Measurements from ENCODE around the gene CCNJL.

CCNJL gene

GRCh38 chr5:160227012-160227411, 85.4 kb downstream of the CCNJL start:
- TF ChIP-seq, protein P1, sequence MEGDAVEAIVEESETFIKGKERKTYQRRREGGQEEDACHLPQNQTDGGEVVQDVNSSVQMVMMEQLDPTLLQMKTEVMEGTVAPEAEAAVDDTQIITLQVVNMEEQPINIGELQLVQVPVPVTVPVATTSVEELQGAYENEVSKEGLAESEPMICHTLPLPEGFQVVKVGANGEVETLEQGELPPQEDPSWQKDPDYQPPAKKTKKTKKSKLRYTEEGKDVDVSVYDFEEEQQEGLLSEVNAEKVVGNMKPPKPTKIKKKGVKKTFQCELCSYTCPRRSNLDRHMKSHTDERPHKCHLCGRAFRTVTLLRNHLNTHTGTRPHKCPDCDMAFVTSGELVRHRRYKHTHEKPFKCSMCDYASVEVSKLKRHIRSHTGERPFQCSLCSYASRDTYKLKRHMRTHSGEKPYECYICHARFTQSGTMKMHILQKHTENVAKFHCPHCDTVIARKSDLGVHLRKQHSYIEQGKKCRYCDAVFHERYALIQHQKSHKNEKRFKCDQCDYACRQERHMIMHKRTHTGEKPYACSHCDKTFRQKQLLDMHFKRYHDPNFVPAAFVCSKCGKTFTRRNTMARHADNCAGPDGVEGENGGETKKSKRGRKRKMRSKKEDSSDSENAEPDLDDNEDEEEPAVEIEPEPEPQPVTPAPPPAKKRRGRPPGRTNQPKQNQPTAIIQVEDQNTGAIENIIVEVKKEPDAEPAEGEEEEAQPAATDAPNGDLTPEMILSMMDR (IDR thresholded peaks at IDR 0.05; ENCODE audit: low read depth, low read length, missing control alignments) = no peak
- H3K4me3 ChIP-seq (replicated peaks; ENCODE audit: low read depth, low read length) = no peak overlapping the region
- DNase-seq (ENCODE audit: extremely low read depth, low read depth) = no peak

DNA sequence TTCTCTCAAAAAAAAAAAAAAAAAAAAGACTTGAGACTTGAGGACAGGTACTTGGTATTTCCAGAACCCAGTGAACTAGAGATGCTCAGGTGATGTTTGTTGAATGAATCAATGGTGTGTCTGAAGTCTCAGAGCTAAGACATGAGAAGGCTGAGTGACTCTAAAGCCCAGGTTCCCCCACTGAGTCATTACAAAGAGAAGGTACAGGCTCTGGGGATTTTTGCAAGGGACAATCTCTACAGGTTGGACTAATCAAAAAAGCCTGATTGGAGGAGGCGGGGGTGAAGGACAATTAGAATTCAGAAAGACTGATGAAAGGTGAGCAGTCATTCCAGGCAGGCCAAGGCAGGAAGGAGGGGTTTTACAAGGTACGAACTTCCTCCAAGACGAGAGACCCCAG, 91.3 kb downstream of the CCNJL start:
- H3K4me3 ChIP-seq (replicated peaks; ENCODE audit: low read depth, low read length) = no peak overlapping the region
- DNase-seq (ENCODE audit: extremely low read depth, low read depth) = no peak
- TF ChIP-seq, protein P1 (IDR thresholded peaks at IDR 0.05; ENCODE audit: low read depth, low read length, missing control alignments) = no peak

- DNase-seq (ENCODE audit: extremely low read depth, low read depth) = no peak
- TF ChIP-seq, protein P1 (IDR thresholded peaks at IDR 0.05; ENCODE audit: low read depth, low read length, missing control alignments) = no peak
- no peak overlapping the region for H3K4me3 ChIP-seq (replicated peaks; ENCODE audit: low read depth, low read length)
These were observed 93.0 kb downstream of the CCNJL start for GRCh38 chr5:160219356-160219755.

GRCh38 chr5:160213537-160213936, 98.8 kb downstream of the CCNJL start:
- no peak for DNase-seq (ENCODE audit: extremely low read depth, low read depth)
- TF ChIP-seq, protein P1 (IDR thresholded peaks at IDR 0.05; ENCODE audit: low read depth, low read length, missing control alignments) = no peak
- no peak overlapping the region for H3K4me3 ChIP-seq (replicated peaks; ENCODE audit: low read depth, low read length)

DNA sequence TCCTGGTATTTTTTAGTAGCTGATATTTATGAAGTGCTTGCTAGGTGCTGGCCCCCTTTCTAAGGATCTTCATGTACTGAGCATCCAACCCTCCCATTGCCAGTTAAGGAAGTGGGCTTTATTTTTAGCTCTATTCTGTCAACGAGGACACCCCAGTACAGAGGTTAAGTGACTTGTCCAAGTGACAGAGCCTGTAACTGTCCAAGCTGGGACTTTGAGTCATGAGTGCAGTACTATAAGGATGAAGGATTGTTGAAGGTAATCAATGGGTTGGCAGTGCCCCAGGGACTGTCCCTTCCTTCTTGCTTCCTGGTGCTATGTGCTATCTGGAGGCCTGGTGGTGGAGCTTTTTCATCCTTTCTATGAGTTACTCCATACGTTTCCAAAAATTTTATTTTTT, 101.0 kb downstream of the CCNJL start:
- H3K4me3 ChIP-seq (replicated peaks; ENCODE audit: low read depth, low read length) = no peak overlapping the region
- no peak for DNase-seq (ENCODE audit: extremely low read depth, low read depth)
- TF ChIP-seq, protein P1 (IDR thresholded peaks at IDR 0.05; ENCODE audit: low read depth, low read length, missing control alignments) = no peak

GRCh38 chr5:160210606-160211005, 101.8 kb downstream of the CCNJL start:
- no peak for DNase-seq (ENCODE audit: extremely low read depth, low read depth)
- H3K4me3 ChIP-seq (replicated peaks; ENCODE audit: low read depth, low read length) = no peak overlapping the region
- TF ChIP-seq, protein P1 (IDR thresholded peaks at IDR 0.05; ENCODE audit: low read depth, low read length, missing control alignments) = no peak

DNA sequence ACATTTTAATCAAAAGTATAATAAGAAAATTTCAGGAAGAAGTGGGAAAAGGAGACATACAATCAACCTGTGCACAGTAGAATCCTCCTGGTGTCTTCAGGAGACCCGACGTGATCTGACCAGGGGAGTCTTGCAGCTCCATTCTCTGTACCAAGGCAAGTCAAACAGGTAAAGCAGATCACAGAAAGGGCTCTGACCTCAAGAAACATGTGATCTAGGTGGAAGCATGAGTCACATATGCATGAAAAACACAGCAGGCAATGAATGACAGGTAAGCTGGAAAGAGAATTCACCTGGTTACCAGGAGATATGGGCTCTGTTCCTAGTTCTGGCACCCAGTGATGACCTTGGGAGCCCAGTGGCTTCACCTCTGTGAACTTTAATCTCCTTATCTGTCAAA, 102.4 kb downstream of the CCNJL start:
- no peak overlapping the region for H3K4me3 ChIP-seq (replicated peaks; ENCODE audit: low read depth, low read length)
- TF ChIP-seq, protein P1 (IDR thresholded peaks at IDR 0.05; ENCODE audit: low read depth, low read length, missing control alignments) = no peak
- no peak for DNase-seq (ENCODE audit: extremely low read depth, low read depth)

Measured in HFF-Myc (cell line).